CD4-positive, alpha-beta T cell (primary cell): Measurements from ENCODE around the gene NPSR1. TPM values are rescaled to one million over a fixed set of nuclear protein-coding genes. Genes with fewer than 3 reads are reported as not detected.
"Not testable (repeated sequence)": the region's sequence is repeated elsewhere in the genome, so short reads cannot be mapped to it uniquely, and the experiment has no call there.

ENCODE experiments used
- ATAC-seq: fragments of 200-7000 bp; cut with Tn5 transposase; one replicate; pipeline ENCODE4 v1.10.0; 2022; ENCODE audit warnings: mild to moderate bottlenecking; ENCODE audit not compliant: poor library complexity
- CTCF ChIA-PET: fragments of 350-600 bp; sonication (Branson Sonifier 250); formaldehyde crosslinking; loops from one replicate; lab custom pipeline; 2021; ENCODE audit warnings: antibody characterized with exemption, inconsistent platforms; lab: Charles Lee
- POLR2A ChIA-PET: fragments of 350-600 bp; sonication (Branson Sonifier 250); formaldehyde crosslinking; loops from one replicate; lab custom pipeline; 2021; ENCODE audit warnings: antibody characterized with exemption, inconsistent platforms; lab: Charles Lee
- DNase-seq, 14 experiments: peaks; one replicate each; pipeline ENCODE4 v3.0.0-alpha.2; 2013 to 2020; ENCODE audit warnings: mixed read lengths in 2 of 14
- H3K27ac ChIP-seq, 2 donors: one replicate each; pipeline versions ENCODE4 v1.5.1 to v1.7.0; 2013; ENCODE audit warnings: low read length in 2 of 2, low read depth in 1 of 2, mild to moderate bottlenecking in 1 of 2
- H3K27me3 ChIP-seq, 2 experiments: 1 replicate in 1 of 2; 2 replicates in 1 of 2; pipeline versions ENCODE4 v1.6.1 to v1.7.0; 2013; ENCODE audit warnings: low read length in 2 of 2, control low read depth in 1 of 2, mild to moderate bottlenecking in 1 of 2, moderate library complexity in 1 of 2; ENCODE audit not compliant: insufficient read depth in 2 of 2, control insufficient read depth in 1 of 2
- H3K36me3 ChIP-seq: one replicate; pipeline ENCODE4 v1.6.1; 2013; ENCODE audit warnings: low read length, control low read depth; ENCODE audit not compliant: insufficient read depth
- H3K4me1 ChIP-seq: one replicate; pipeline ENCODE4 v1.6.1; 2013; ENCODE audit warnings: low read length, control low read depth; ENCODE audit not compliant: insufficient read depth
- H3K4me3 ChIP-seq: one replicate; pipeline ENCODE4 v1.5.1; 2013; ENCODE audit warnings: mild to moderate bottlenecking, low read length, moderate library complexity
- H3K9me3 ChIP-seq, 2 experiments: 1 replicate in 1 of 2; 2 replicates in 1 of 2; pipeline versions ENCODE4 v1.6.1 to v1.7.0; 2013; ENCODE audit warnings: low read length in 2 of 2, mild to moderate bottlenecking in 2 of 2, control low read depth in 1 of 2, moderate library complexity in 1 of 2; ENCODE audit not compliant: control insufficient read depth in 1 of 2, insufficient read depth in 1 of 2
- H3K27ac Mint-ChIP-seq: one replicate; pipeline ENCODE4 v1.8.0; 2020; ENCODE audit warnings: mixed read lengths
- H3K27me3 Mint-ChIP-seq: one replicate; pipeline ENCODE4 v1.8.0; 2021; ENCODE audit warnings: mixed read lengths
- H3K36me3 Mint-ChIP-seq: one replicate; pipeline ENCODE4 v1.8.0; 2021; ENCODE audit warnings: low read depth, mixed read lengths
- H3K4me1 Mint-ChIP-seq: one replicate; pipeline ENCODE4 v1.8.0; 2021; ENCODE audit warnings: low read depth, mixed read lengths
- H3K4me3 Mint-ChIP-seq: one replicate; pipeline ENCODE4 v1.8.0; 2020; ENCODE audit warnings: mild to moderate bottlenecking, mixed read lengths
- H3K9me3 Mint-ChIP-seq: one replicate; pipeline ENCODE4 v1.8.0; 2020; ENCODE audit warnings: mixed read lengths
- intact Hi-C, 2 experiments: fragments of 100-400 bp; cut with DNase I in 1 of 2; cut with micrococcal nuclease in 1 of 2; formaldehyde crosslinking; loops; one replicate each; pipeline versions ENCODE4 v1.15.1 to v1.9.0; 2023 to 2025; cut with DNase I, micrococcal nuclease
- total RNA-seq, 174 experiments: library from RNA in 2 of 174; stranded (reverse) in 2 of 174; gene quantifications; one replicate each; pipeline ENCODE4 v1.2.3 and lab custom pipeline; 2021 to 2026
- TF ChIP-seq, protein P1 (sequence below): fragments of 200-600 bp; IDR thresholded peaks from one replicate; pipeline ENCODE4 v1.8.0; 2022; ENCODE audit warnings: antibody characterized with exemption, mild to moderate bottlenecking

Gene NPSR1
- total RNA-seq, 2 experiments from 2014 or later: not detected

DNA sequence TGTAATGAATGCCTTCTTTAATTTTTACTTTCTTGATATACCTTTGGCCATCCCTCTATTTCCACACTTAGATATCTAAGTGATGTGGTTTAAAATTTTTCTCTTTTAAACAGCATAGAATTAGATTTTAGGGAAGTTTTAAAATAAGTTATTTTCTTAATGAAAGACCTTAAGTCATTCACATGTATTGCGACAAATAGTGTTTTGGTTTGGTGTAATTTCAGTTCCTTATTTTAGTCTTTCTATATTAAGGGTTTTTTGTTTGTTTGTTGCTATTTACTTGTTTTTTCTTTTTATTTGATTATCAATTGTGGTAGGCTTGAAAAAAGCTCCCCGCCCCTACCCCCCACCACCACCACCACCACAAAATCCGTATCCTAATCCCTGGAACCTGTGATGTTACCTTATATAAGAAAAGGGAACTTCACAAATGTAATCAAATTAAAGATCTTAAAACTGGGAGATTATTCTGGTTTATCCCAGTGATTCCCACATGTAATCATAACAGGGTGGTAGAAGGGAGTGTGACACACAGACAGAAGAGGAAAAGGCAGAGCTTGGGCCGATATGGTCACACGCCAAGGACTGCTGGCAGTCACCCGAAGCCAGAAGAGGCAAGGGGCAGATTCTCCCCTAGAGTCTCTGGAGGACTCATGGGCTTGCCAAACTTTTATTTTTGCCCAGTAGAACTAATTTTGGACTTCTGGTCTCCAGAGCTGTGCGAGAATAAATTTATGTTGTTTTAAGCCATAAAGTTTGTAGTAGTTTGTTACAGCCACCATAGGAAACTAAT is 149.7 kb downstream of the NPSR1 start:
- intact Hi-C loops: no loop called here
- no peak overlapping the region for H3K4me3 ChIP-seq
- no peaks in the 10 kb centered on the region for H3K36me3 ChIP-seq
- Mint-ChIP-seq H3K4me1 (no peaks in the 10 kb centered on the region), H3K27ac (no peak overlapping the region), H3K36me3 (no peaks in the 10 kb centered on the region), H3K4me3 (no peak overlapping the region), H3K27me3 (peaks cover 24% of the 10 kb centered on the region), H3K9me3 (no peaks in the 10 kb centered on the region)
- peaks cover 5 to 6% of the 10 kb centered on the region in 2 experiments for H3K27me3 ChIP-seq
- ChIA-PET CTCF (no interaction called here), POLR2A (no interaction called here)
- TF ChIP-seq, protein P1, sequence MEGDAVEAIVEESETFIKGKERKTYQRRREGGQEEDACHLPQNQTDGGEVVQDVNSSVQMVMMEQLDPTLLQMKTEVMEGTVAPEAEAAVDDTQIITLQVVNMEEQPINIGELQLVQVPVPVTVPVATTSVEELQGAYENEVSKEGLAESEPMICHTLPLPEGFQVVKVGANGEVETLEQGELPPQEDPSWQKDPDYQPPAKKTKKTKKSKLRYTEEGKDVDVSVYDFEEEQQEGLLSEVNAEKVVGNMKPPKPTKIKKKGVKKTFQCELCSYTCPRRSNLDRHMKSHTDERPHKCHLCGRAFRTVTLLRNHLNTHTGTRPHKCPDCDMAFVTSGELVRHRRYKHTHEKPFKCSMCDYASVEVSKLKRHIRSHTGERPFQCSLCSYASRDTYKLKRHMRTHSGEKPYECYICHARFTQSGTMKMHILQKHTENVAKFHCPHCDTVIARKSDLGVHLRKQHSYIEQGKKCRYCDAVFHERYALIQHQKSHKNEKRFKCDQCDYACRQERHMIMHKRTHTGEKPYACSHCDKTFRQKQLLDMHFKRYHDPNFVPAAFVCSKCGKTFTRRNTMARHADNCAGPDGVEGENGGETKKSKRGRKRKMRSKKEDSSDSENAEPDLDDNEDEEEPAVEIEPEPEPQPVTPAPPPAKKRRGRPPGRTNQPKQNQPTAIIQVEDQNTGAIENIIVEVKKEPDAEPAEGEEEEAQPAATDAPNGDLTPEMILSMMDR: no peak
- no peaks in the 10 kb centered on the region for H3K9me3 ChIP-seq
- DNase-seq (no peak), ATAC-seq (no peak)
- no peak overlapping the region for H3K27ac ChIP-seq
- H3K4me1 ChIP-seq: no peaks in the 10 kb centered on the region

GRCh38 chr7:34814203-34814842 is 156.3 kb downstream of the NPSR1 start:
- H3K4me3 ChIP-seq, ATAC-seq, H3K27ac ChIP-seq, H3K9me3 ChIP-seq, H3K4me1 Mint-ChIP-seq, DNase-seq, H3K27me3 ChIP-seq, H3K4me3 Mint-ChIP-seq, H3K27ac Mint-ChIP-seq, CTCF ChIA-PET, H3K4me1 ChIP-seq, H3K36me3 ChIP-seq, intact Hi-C loops, H3K36me3 Mint-ChIP-seq, H3K9me3 Mint-ChIP-seq, POLR2A ChIA-PET: not testable (repeated sequence)
- H3K27me3 Mint-ChIP-seq: peaks cover 24% of the 10 kb centered on the region

DNA sequence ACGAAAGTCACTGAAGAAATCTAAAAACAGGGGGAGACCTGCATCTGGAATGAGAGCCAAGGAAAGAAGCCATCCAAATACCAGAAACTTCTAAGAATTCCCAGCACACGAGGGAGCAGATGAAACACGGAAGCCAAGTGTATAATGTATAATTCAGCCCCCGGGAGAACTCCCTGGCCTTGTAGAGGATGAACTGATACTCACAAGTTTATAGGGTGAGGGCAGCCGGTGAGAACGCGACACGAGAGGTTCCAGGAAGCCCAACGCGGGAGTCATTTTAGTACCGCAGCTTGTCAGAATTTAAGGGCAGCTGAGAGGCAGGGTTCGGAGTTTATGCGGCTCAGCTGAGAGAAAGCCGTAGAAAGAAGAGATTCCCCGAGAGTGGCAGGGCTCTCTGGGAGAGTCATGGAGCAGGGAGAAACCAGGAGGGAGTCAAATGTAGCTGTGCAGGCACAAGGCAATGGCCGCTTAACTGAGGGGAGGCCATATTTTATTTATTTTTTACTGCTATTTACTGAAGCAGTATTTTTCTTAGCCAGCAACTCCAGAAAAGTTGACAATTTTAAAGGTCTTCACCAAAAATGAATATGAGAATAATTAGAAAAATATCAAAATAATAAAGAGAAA is 164.0 kb downstream of the NPSR1 start:
- intact Hi-C loops: loop anchor here (5.0 to 10.0 kb wide), 4 partner anchors 715 to 1083 kb away; no protein-coding TSS in a partner anchor
- Histone ChIP-seq H3K27me3 (no peaks in the 10 kb centered on the region), H3K36me3 (no peaks in the 10 kb centered on the region), H3K9me3 (no peaks in the 10 kb centered on the region), H3K27ac (no peak overlapping the region), H3K4me1 (no peaks in the 10 kb centered on the region), H3K4me3 (no peak overlapping the region)
- Mint-ChIP-seq H3K27ac (no peak overlapping the region), H3K4me3 (no peak overlapping the region), H3K9me3 (no peaks in the 10 kb centered on the region), H3K27me3 (no peaks in the 10 kb centered on the region), H3K36me3 (no peaks in the 10 kb centered on the region), H3K4me1 (no peaks in the 10 kb centered on the region)
- TF ChIP-seq, protein P1: no peak
- POLR2A ChIA-PET: no interaction called here
- DNase-seq (no peak), ATAC-seq (no peak)
- CTCF ChIA-PET: no interaction called here
